HEK293T (cell line): ENCODE results near the gene ADGRE3.
"Not testable (repeated sequence)": the region's sequence is repeated elsewhere in the genome, so short reads cannot be mapped to it uniquely, and the experiment has no call there.

Experiments
- ARNT ChIP-seq: fragments of 450-650 bp; IDR thresholded peaks from 2 replicates; pipeline ENCODE4 v1.6.1; 2017; ENCODE audit warnings: mild to moderate bottlenecking
- BHLHE40 ChIP-seq: fragments of 450-650 bp; IDR thresholded peaks from 2 replicates; pipeline ENCODE4 v1.6.1; 2016; ENCODE audit warnings: mild to moderate bottlenecking, moderate library complexity, borderline replicate concordance
- ELF4 ChIP-seq: fragments of 450-650 bp; IDR thresholded peaks from 2 replicates; pipeline ENCODE4 v1.6.1; 2017; ENCODE audit warnings: antibody characterized with exemption
- HDGF ChIP-seq: fragments of 450-650 bp; IDR thresholded peaks from 2 replicates; pipeline ENCODE4 v1.6.1; 2017; ENCODE audit warnings: antibody characterized with exemption, borderline replicate concordance
- LEF1 ChIP-seq: fragments of 450-650 bp; IDR thresholded peaks from 2 replicates; pipeline ENCODE4 v1.6.1; 2017; ENCODE audit warnings: mild to moderate bottlenecking, borderline replicate concordance
- NFRKB ChIP-seq: fragments of 450-650 bp; IDR thresholded peaks from 2 replicates; pipeline ENCODE4 v1.6.1; 2016; ENCODE audit warnings: mild to moderate bottlenecking, moderate library complexity
- SP1 ChIP-seq: fragments of 450-650 bp; IDR thresholded peaks from 2 replicates; pipeline ENCODE4 v1.6.1; 2017
- SUZ12 ChIP-seq: fragments of 450-650 bp; IDR thresholded peaks from 2 replicates; pipeline ENCODE4 v1.6.1; 2016; ENCODE audit warnings: mild to moderate bottlenecking
- TARDBP ChIP-seq: fragments of 450-650 bp; IDR thresholded peaks from 2 replicates; pipeline ENCODE4 v1.6.1; 2016

DNA sequence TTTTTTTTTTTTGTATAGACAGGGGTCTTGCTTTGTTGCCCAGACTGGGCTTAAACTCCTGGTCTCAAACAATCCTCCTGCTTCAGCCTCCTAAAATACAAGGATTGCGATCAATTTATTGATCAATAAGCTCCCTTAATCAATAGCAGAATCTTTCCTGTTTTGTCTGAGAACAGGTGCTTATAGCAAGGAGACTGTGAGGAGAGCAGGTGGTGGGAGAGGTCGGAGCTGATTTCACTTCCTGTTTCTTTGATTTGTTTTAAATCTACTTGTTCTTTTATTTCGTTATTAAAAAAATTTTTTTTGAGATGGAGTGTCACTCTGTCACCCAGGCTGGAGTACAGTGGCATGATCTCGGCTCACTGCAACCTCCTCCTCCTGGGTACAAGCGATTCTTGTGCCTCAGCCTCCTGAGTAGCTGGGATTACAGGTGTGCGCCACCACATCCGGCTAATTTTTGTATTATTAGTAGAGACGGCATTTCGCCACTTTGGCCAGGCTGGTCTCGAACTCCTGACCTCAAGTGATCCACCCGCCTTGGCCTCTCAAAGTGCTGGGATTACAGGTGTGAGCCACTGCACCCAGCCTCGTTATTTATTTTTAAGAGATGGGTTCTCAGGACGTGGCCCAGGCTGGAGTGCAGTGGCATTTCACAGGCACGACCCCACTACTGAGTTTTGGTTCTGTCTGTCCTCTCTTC, 61.1 kb downstream of the ADGRE3 start:
- TF ChIP-seq ELF4, BHLHE40, NFRKB, TARDBP, SUZ12, HDGF, ARNT, LEF1, SP1: not testable (repeated sequence)
